Cardiac fibroblast (primary cell): Measurements from ENCODE around the gene EGF.

Source experiments
- DNase-seq, 2 donors: peaks; one replicate each; pipeline versions ENCODE4 v3.0.0 to v3.0.0-alpha.2; 2010; ENCODE audit warnings: low read depth in 2 of 2
- H3K4me3 ChIP-seq, 2 donors: replicated peaks in 1 of 2; 1 replicate in 1 of 2; 2 replicates in 1 of 2; pipeline ENCODE4 v1.5.1; 2011; ENCODE audit warnings: low read depth in 2 of 2, low read length in 2 of 2, mild to moderate bottlenecking in 2 of 2, moderate library complexity in 1 of 2
- CTCF ChIP-seq: IDR thresholded peaks from one replicate; pipeline ENCODE4 v1.5.1; 2011; ENCODE audit warnings: low read depth, mild to moderate bottlenecking, low read length, inconsistent platforms

EGF gene

GRCh38 chr4:109886303-109886702 is 26.4 kb upstream of the EGF start:
- no peak for DNase-seq
- no peak overlapping the region for H3K4me3 ChIP-seq
- no peak for TF ChIP-seq CTCF

GRCh38 chr4:109887071-109887470 is 25.6 kb upstream of the EGF start:
- H3K4me3 ChIP-seq: no peak overlapping the region
- TF ChIP-seq CTCF: no peak
- DNase-seq: no peak

GRCh38 chr4:109890076-109890475 is 22.6 kb upstream of the EGF start:
- DNase-seq: no peak
- no peak for TF ChIP-seq CTCF
- no peak overlapping the region for H3K4me3 ChIP-seq

GRCh38 chr4:109902559-109903251 is 10.0 kb upstream of the EGF start:
- no peak for DNase-seq
- no peak overlapping the region for H3K4me3 ChIP-seq
- TF ChIP-seq CTCF: no peak

GRCh38 chr4:109908731-109909130 is 4.0 kb upstream of the EGF start:
- TF ChIP-seq CTCF: no peak
- no peak overlapping the region for H3K4me3 ChIP-seq
- no peak for DNase-seq

GRCh38 chr4:109910256-109910655 is 2.4 kb upstream of the EGF start:
- TF ChIP-seq CTCF: no peak
- no peak for DNase-seq
- H3K4me3 ChIP-seq: no peak overlapping the region
